T-cell (primary cell): Measurements from ENCODE around the gene DNAL4. TPM values are rescaled to one million over a fixed set of nuclear protein-coding genes. Genes with fewer than 3 reads are reported as not detected.

Experiments
- ATAC-seq, 4 experiments: fragments of 200-7000 bp in 3 of 4; fragments of 150-1000 bp in 1 of 4; cut with Tn5 transposase; replicated peaks in 1 of 4; 1 replicate in 3 of 4; 2 replicates in 1 of 4; pipeline ENCODE4 v1.10.0; 2021; ENCODE audit warnings: moderate library complexity in 3 of 4, mild to moderate bottlenecking in 2 of 4, moderate number of reproducible peaks in 1 of 4
- CTCF ChIA-PET, 2 donors: fragments of 300-600 bp; sonication (Branson Sonifier 250); formaldehyde crosslinking; loops; one replicate each; lab custom pipeline; 2022; ENCODE audit warnings: antibody characterized with exemption in 2 of 2; lab: Charles Lee
- POLR2A ChIA-PET, 2 donors: fragments of 300-600 bp; sonication (Branson Sonifier 250); formaldehyde crosslinking; loops; one replicate each; lab custom pipeline; 2022; ENCODE audit warnings: antibody characterized with exemption in 2 of 2; lab: Charles Lee
- DNase-seq, 35 experiments: peaks; one replicate each; pipeline versions ENCODE4 v3.0.0 to v3.0.0-alpha.2; 2013 to 2023
- H3K27ac ChIP-seq: one replicate; pipeline ENCODE4 v1.5.1; 2013; ENCODE audit warnings: low read length
- H3K27me3 ChIP-seq, 2 experiments: replicated peaks in 1 of 2; 1 replicate in 1 of 2; 2 replicates in 1 of 2; pipeline versions ENCODE4 v1.6.1 to v1.7.0; 2013; ENCODE audit warnings: low read length in 1 of 2, mixed read lengths in 1 of 2; ENCODE audit not compliant: control insufficient read depth in 2 of 2, insufficient read depth in 2 of 2; ENCODE audit errors: extremely low read depth in 1 of 2
- H3K36me3 ChIP-seq, 2 donors: 1 replicate in 1 of 2; 2 replicates in 1 of 2; pipeline versions ENCODE4 v1.6.1 to v1.7.0; 2013; ENCODE audit warnings: low read length in 1 of 2; ENCODE audit not compliant: control insufficient read depth in 2 of 2, insufficient read depth in 1 of 2; ENCODE audit errors: extremely low read depth in 1 of 2
- H3K4me1 ChIP-seq, 2 experiments: 1 replicate in 1 of 2; 2 replicates in 1 of 2; pipeline versions ENCODE4 v1.6.1 to v1.7.0; 2013; ENCODE audit warnings: low read length in 2 of 2, mixed read lengths in 1 of 2; ENCODE audit not compliant: insufficient read depth in 2 of 2, control insufficient read depth in 1 of 2; ENCODE audit errors: extremely low read depth in 1 of 2
- H3K4me3 ChIP-seq, 2 donors: 1 replicate in 1 of 2; 2 replicates in 1 of 2; pipeline versions ENCODE4 v1.5.1 to v1.7.0; 2013; ENCODE audit warnings: mild to moderate bottlenecking in 2 of 2, low read length in 1 of 2, moderate library complexity in 1 of 2; ENCODE audit not compliant: control insufficient read depth in 1 of 2; ENCODE audit errors: extremely low read depth in 1 of 2
- H3K9me3 ChIP-seq: 2 replicates; pipeline ENCODE4 v1.7.0; 2013
- H3K27ac Mint-ChIP-seq, 2 donors: one replicate each; pipeline ENCODE4 v1.8.0; 2020 to 2021; ENCODE audit warnings: mild to moderate bottlenecking in 2 of 2, mixed read lengths in 2 of 2
- H3K27me3 Mint-ChIP-seq, 2 donors: one replicate each; pipeline ENCODE4 v1.8.0; 2021 to 2022; ENCODE audit warnings: mixed read lengths in 2 of 2
- H3K36me3 Mint-ChIP-seq: one replicate; pipeline ENCODE4 v1.8.0; 2021; ENCODE audit warnings: mixed read lengths
- H3K4me1 Mint-ChIP-seq, 3 donors: one replicate each; pipeline ENCODE4 v1.8.0; 2020 to 2022; ENCODE audit warnings: mixed read lengths in 3 of 3, mild to moderate bottlenecking in 1 of 3
- H3K4me3 Mint-ChIP-seq, 3 donors: one replicate each; pipeline ENCODE4 v1.8.0; 2020 to 2022; ENCODE audit warnings: mild to moderate bottlenecking in 3 of 3, mixed read lengths in 3 of 3, moderate library complexity in 3 of 3
- H3K9me3 Mint-ChIP-seq, 3 donors: one replicate each; pipeline ENCODE4 v1.8.0; 2020 to 2022; ENCODE audit warnings: mixed read lengths in 3 of 3
- WGBS: methylation state at CpG from one replicate; pipeline ENCODE4 v1.1.5; 2013; ENCODE audit warnings: missing lambda C conversion rate; ENCODE audit not compliant: insufficient coverage; 5-methylcytosine and 5-hydroxymethylcytosine counted together
- total RNA-seq, 35 experiments: library from RNA in 6 of 35; stranded (reverse) in 6 of 35; fragments of 120-200 nt in 1 of 35; gene quantifications; one replicate each; pipeline versions ENCODE4 v1.2.1 to v1.2.4 and lab custom pipeline; 2013 to 2026

DNAL4 gene
- total RNA-seq, 5 donors from 2014 or later (not counting 1 experiment from before 2014, with no cell fraction given) = 5.4 to 13.0 (median 8.8) TPM

GRCh38 chr22:38770257-38770949, 23.5 kb downstream of the DNAL4 start:
- H3K4me1 Mint-ChIP-seq = peaks cover 3 to 11% (median 9%) of the 10 kb centered on the region in 3 donors
- ChIA-PET POLR2A (no interaction called here), CTCF (no interaction called here)
- no peaks in the 10 kb centered on the region for H3K36me3 Mint-ChIP-seq
- Histone ChIP-seq H3K9me3 (no peaks in the 10 kb centered on the region), H3K4me3 (no peak overlapping the region), H3K4me1 (peaks cover 0 to 17% of the 10 kb centered on the region in 2 experiments), H3K36me3 (no peaks in the 10 kb centered on the region), H3K27ac (no peak overlapping the region), H3K27me3 (peaks cover 0 to 13% of the 10 kb centered on the region in 2 experiments)
- no peak overlapping the region for H3K27ac Mint-ChIP-seq
- DNase-seq (no peak), ATAC-seq (no peak)
- no peak overlapping the region for H3K4me3 Mint-ChIP-seq
- WGBS = 86% methylated on average over 15 of the region's 16 CpGs
- H3K9me3 Mint-ChIP-seq = no peaks in the 10 kb centered on the region
- H3K27me3 Mint-ChIP-seq = no peaks in the 10 kb centered on the region

DNA sequence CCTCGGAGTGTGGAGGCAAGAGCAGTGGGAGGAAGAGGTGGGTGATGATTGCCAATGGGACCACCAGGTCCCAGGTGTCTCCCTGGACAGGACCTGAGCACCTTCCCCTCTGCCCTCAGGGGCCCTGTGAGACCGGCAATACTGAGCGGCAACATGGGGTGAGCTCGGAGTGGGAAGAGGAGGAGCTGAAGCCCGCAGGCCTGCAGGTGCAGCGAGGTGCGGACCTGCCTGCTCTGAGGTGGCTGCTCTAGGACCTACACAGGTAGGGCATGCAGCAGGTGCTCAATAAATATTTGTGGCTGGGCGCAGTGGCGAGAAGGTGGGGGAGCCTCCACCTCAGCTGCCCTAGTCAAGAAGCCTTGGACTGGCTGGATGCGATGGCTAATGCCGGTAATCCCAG, 25.9 kb downstream of the DNAL4 start:
- H3K4me1 Mint-ChIP-seq = peaks cover 0 to 13% (median 8%) of the 10 kb centered on the region in 3 donors
- H3K36me3 ChIP-seq = no peaks in the 10 kb centered on the region
- no peak overlapping the region for H3K4me3 ChIP-seq
- H3K27ac ChIP-seq = no peak overlapping the region
- peak overlapping the region in 1 of 2 donors; percentile 59 for H3K27ac Mint-ChIP-seq
- ChIA-PET POLR2A (interaction anchor here in 1 of 2 donors (0.5 kb wide), 1 partner anchor 642 kb away, joined by 3 read pairs; no protein-coding TSS in a partner anchor), CTCF (interaction anchor here (0.6 to 1.7 kb wide), 5 partner anchors 10 to 351 kb away, joined by 3 to 8 read pairs (median 3); no protein-coding TSS in a partner anchor)
- no peaks in the 10 kb centered on the region for H3K27me3 Mint-ChIP-seq
- H3K27me3 ChIP-seq = peaks cover 0 to 11% of the 10 kb centered on the region in 2 experiments
- WGBS = 99% methylated on average over 10 of the region's 11 CpGs
- ATAC-seq = no peak
- no peaks in the 10 kb centered on the region for H3K9me3 ChIP-seq
- no peaks in the 10 kb centered on the region for H3K9me3 Mint-ChIP-seq
- DNase-seq = no peak
- H3K4me3 Mint-ChIP-seq = no peak overlapping the region
- peaks cover 0 to 14% of the 10 kb centered on the region in 2 experiments for H3K4me1 ChIP-seq
- no peaks in the 10 kb centered on the region for H3K36me3 Mint-ChIP-seq

- peaks cover 0 to 14% of the 10 kb centered on the region in 2 experiments for H3K4me1 ChIP-seq
- DNase-seq (no peak), ATAC-seq (no peak)
- H3K4me1 Mint-ChIP-seq = peaks cover 0 to 13% (median 8%) of the 10 kb centered on the region in 3 donors
- peaks cover 0 to 11% of the 10 kb centered on the region in 2 experiments for H3K27me3 ChIP-seq
- no peaks in the 10 kb centered on the region for H3K27me3 Mint-ChIP-seq
- no peaks in the 10 kb centered on the region for H3K36me3 ChIP-seq
- no peak overlapping the region for H3K4me3 ChIP-seq
- H3K9me3 Mint-ChIP-seq = no peaks in the 10 kb centered on the region
- H3K4me3 Mint-ChIP-seq = no peak overlapping the region
- POLR2A ChIA-PET = no interaction called here
- H3K9me3 ChIP-seq = no peaks in the 10 kb centered on the region
- H3K36me3 Mint-ChIP-seq = no peaks in the 10 kb centered on the region
- CTCF ChIA-PET = interaction anchor here (0.6 to 1.1 kb wide), 4 partner anchors 12 to 42 kb away, joined by 3 to 12 read pairs (median 4); no protein-coding TSS in a partner anchor
- 91% methylated on average over 7 of the region's 9 CpGs for WGBS
- no peak overlapping the region for H3K27ac Mint-ChIP-seq
- H3K27ac ChIP-seq = no peak overlapping the region
These were observed 26.6 kb downstream of the DNAL4 start for GRCh38 chr22:38767313-38767712.

GRCh38 chr22:38766076-38766777, 27.7 kb downstream of the DNAL4 start:
- Mint-ChIP-seq H3K27ac (no peak overlapping the region), H3K9me3 (no peaks in the 10 kb centered on the region), H3K36me3 (no peaks in the 10 kb centered on the region), H3K4me3 (no peak overlapping the region), H3K27me3 (no peaks in the 10 kb centered on the region), H3K4me1 (peaks cover 0 to 13% (median 8%) of the 10 kb centered on the region in 3 donors)
- Histone ChIP-seq H3K36me3 (no peaks in the 10 kb centered on the region), H3K4me1 (peaks cover 0 to 16% of the 10 kb centered on the region in 2 experiments), H3K27me3 (peaks cover 0 to 11% of the 10 kb centered on the region in 2 experiments), H3K4me3 (no peak overlapping the region), H3K9me3 (no peaks in the 10 kb centered on the region), H3K27ac (no peak overlapping the region)
- CTCF ChIA-PET = interaction anchor here (0.8 to 1.5 kb wide), 6 partner anchors 26 to 106 kb away, joined by 3 to 12 read pairs (median 3); partner anchors contain the start of gene CBX6 (in 1 of the 2)
- peak in 20 of 35 experiments; percentile 20 to 69 (median 30) for DNase-seq
- POLR2A ChIA-PET = no interaction called here
- WGBS = 66% methylated on average over 11 of the region's 14 CpGs
- peak; percentile 47 to 83 (median 62) for ATAC-seq

DNA sequence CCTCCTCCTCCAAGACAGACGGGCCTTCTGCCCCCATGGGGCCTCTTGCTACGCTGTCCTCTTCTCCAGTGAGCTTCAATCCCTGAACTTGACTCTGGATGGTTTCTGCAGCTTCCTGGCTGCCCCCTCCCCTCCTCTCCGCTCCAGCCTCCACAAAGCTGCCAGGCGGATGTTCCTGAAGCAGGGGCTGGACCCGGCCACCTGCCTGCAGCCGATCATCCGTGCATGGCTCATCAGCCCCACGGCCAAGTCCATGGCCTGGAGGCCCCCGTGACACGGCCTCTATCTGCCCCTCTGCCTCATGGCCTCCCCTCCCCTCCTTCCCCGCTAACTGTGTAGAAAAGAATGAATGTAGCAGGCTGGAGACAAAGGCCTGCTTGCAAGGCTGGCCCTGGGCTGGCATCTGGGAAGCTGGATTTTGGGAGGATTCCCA, 31.4 kb downstream of the DNAL4 start:
- Histone ChIP-seq H3K36me3 (no peaks in the 10 kb centered on the region), H3K4me1 (peaks cover 13 to 41% of the 10 kb centered on the region in 2 experiments), H3K27me3 (peaks cover 0 to 7% of the 10 kb centered on the region in 2 experiments), H3K9me3 (no peaks in the 10 kb centered on the region), H3K4me3 (no peak overlapping the region), H3K27ac (no peak overlapping the region)
- Mint-ChIP-seq H3K9me3 (no peaks in the 10 kb centered on the region), H3K27ac (no peak overlapping the region), H3K36me3 (no peaks in the 10 kb centered on the region), H3K4me1 (peaks cover 20 to 33% (median 27%) of the 10 kb centered on the region in 3 donors), H3K27me3 (no peaks in the 10 kb centered on the region), H3K4me3 (no peak overlapping the region)
- ATAC-seq (no peak), DNase-seq (no peak)
- CTCF ChIA-PET = interaction anchor here in 1 of 2 donors (0.7 kb wide), 1 partner anchor 29 kb away, joined by 3 read pairs; no protein-coding TSS in a partner anchor
- WGBS = 96% methylated on average over 7 of the region's 11 CpGs
- POLR2A ChIA-PET = no interaction called here
